Activated T-cell treated with anti-CD3 and anti-CD28 coated beads for 24 hours (primary cell): ENCODE results near the gene GDF2.

Source experiments
- DNase-seq: peaks from one replicate; pipeline ENCODE4 v3.0.0-alpha.2; 2020; ENCODE audit warnings: low read depth

Gene GDF2

DNA sequence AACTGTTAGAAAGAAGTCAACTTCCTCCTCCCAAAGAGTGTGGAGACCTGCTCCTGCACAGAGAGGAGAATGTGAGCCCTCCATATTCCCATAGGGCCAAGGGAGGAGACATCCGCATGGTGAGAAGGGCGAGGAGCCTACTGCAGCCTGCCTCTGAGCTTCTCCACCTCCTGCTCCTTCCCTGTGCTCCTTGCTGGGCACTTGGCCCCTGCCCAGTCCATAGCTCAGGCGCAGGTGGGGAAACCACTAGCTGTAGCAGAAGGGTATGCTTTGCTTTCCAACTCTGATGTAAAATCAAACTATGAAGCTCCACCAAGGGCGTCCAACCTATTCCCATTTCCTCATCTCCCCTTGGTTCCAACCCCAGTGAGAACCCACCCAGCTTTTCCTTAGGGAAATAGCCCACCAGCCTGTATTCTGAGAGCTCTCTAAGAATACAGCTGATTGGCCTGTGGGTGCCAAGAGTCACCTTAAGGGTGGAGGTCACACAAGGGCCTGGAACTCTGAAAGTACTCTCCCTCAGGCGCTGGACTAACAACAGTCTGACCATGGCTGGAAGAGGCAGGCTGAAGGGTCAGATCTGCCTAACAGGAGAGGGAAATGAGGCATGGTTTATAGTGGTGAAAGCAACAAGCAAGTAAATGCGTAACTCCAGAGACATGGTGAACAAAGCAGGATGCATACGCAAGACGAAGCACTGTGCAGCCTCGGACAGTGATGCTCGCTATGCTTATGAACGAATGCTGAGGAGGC, 47.9 kb downstream of the GDF2 start:
- DNase-seq = no peak

DNA sequence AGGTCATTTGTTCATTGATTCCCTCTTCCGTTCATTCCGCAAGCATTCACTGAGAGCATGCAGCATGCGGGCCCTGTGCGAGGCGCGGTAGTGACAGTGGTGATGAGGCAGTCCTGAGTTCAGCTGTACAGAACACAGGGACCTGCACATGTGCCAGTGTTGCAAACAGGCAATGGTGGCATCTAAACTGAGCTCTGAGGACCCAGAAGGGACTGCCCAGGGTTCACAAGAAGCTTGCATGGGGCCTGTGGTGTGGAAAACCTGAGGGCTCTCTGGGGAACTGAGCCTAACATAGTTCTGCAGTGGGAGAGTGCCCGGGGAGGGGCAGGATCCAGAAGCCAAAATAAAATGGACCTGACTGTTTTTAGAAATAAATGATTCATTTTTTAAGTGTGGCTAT, 48.6 kb downstream of the GDF2 start:
- DNase-seq = no peak

DNA sequence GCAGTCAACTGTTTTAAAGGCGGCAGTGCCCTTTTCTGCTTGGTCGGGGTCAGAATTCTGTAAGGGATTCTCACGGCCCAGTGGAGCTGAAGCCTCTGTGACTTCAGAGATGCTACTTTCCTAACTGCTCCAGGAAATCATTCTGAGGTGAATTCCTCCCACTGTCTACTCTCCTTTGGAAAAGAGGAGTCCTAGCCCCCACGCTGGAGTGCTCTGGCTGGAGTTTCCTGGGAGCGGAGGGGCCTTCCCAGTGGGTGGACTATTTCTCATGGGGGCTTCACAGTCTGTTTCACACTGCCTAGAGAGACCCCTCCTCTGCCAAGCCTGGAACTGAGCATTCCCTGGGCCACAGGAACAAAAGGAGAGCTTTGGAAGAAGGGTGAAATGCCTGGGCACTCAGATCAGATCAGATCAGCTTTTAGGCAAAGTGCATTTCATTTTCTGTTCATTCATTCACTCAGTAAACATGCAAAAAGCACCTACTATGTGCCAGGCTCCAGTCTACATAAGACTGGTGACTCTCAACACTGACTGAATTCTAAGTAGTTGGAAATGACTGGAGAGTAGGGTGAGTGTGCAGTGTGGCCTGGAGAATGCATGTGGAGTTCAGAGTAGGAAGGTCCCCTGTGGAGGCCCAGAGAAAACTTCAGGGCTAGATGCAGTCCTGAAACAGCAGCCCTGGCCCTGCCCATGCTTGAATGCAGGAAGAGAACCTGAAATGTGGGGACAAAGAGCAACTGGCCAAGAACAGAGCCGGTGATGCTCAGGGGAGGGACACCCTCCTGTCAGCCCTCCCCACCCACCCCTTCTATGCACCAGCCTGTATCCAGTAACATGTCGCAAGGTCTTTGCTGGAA, 49.6 kb downstream of the GDF2 start:
- DNase-seq = no peak

DNA sequence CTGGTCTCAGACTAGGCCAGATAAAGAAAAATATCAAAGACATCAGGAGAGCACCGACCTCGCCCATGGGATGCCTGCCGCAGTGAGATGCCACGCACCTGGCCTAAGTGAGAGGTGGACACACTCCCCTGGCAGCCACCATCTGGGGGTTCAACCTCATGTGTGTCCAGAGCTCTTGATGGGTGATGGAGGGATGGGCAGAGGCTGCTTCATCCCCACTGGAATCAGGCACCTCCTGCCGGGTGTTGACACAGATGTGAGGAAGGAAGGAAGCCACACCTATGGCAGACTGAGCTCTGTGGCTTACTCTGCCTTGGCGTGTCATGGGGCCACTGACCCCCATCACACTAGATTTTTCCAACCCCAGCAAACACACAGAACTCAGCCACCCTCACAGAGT, 50.5 kb downstream of the GDF2 start:
- no peak for DNase-seq

DNA sequence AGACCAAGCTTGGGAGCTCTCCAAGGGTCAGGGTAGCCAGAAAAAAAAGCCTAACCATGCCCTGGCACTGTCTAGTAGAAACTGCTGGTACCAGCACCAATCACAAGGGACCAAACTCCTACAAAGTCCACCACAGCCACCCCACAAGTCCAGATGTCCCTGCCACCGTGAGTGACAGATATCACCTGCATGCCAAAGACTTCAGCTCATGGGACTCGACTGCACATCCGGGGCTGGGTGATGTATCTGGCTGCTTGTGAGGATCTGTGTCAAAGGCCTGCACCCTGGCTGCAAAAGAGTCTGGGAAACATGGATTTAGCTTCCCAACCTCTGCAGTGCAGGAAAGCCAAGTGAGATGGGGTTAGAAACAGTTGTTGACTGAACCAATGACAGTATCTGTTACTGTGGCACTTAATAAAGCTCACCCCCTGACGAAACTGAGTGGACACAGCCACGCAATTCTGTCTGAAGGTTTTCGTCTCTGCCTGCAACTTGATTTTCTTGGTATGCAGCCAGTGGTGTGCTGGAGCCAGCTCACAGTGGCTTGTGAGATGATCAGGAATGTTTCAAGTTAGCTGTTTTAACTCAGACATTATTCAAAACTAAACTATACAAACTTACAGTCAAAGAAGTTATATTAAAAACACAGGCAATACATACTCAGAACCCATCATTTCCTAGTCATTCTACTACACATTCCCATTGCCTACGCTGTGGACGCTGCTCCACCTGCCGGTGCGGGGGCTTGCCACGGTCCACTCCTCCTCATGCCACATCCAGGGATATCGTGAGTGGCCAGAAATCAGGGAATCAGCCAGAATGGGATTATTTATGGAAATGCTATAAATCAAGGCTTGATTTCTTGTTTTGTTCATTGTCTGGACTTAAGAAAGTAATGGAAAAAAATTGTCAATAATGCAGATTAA, 52.6 kb downstream of the GDF2 start:
- DNase-seq = no peak

DNA sequence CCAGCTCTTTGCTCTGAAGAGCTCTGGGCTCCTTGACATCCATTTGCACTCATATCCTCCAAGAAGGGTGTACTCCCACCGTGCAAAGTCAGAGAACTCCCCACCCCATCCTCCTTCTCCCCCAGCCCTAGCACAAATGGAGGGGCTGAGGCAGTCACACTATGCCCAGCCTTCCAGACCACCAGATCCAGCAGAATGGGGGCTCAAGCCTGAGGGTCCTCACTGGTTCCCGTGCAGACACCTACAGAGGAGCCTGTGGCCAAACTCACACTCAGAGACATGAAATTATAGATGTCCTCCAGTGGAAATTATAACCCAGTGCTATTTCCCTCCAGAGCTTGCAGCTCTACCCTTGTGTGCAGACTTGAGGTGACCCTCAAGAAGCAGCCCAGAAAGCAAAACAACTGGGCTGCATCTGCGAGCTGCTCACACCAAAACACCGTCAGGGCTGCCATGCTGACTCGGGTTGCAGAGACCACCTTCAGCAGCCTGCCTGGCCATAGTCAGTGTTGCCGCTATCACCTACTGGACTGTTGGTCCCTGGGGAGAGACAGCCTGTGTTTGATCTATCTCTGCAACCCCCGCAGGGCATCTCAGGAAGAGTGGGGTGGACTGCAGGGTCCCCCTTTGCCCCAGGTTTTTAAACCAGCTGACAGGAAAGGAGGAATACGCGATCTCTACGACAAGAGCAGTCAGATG, 54.4 kb downstream of the GDF2 start:
- no peak for DNase-seq
